Pancreas (tissue), 10 donors: ENCODE measurements around the gene ZSWIM5. TPM values are rescaled to one million over a fixed set of nuclear protein-coding genes. Genes with fewer than 3 reads are reported as not detected.
"Not testable (repeated sequence)": the region's sequence is repeated elsewhere in the genome, so short reads cannot be mapped to it uniquely, and the experiment has no call there.

Source experiments
- ATAC-seq, 4 donors: fragments of 200-7000 bp; cut with Tn5 transposase; one replicate each; pipeline versions ENCODE4 v1.8.0 to v1.9.1; 2020; ENCODE audit warnings: mild to moderate bottlenecking in 4 of 4, moderate library complexity in 4 of 4
- DNase-seq, 6 donors: peaks; one replicate each; pipeline ENCODE4 v3.0.0-alpha.2; 2020
- FAIRE-seq: peaks from 2 replicates; lab custom pipeline; 2012; peaks lifted over from hg19 to GRCh38; lab: Jason Lieb, UNC
- H3K27ac ChIP-seq, 4 donors: fragments of 200-600 bp; sonication (generic); 1 replicate in 3 of 4; 2 replicates in 1 of 4; pipeline versions ENCODE4 v1.5.0 to v1.8.0; 2020
- H3K27me3 ChIP-seq, 4 donors: fragments of 200-600 bp; one replicate each; pipeline ENCODE4 v1.8.0; 2021
- H3K36me3 ChIP-seq, 3 donors: fragments of 200-600 bp; sonication (generic) in 1 of 3; one replicate each; pipeline versions ENCODE4 v1.5.0 to v1.8.0; 2020 to 2021
- H3K4me1 ChIP-seq, 3 donors: fragments of 200-600 bp; one replicate each; pipeline ENCODE4 v1.8.0; 2021
- H3K4me3 ChIP-seq, 4 donors: fragments of 200-600 bp; sonication (generic) in 2 of 4; one replicate each; pipeline versions ENCODE4 v1.5.0 to v1.8.0; 2020 to 2021
- H3K9me3 ChIP-seq, 4 donors: fragments of 200-600 bp; one replicate each; pipeline ENCODE4 v1.8.0; 2021
- WGBS, 2 donors: extraction: QIAGEN DNeasy Blood & Tissue Kit; methylation state at CpG; one replicate each; pipeline ENCODE4 v1.1.7; 2013; 5-methylcytosine and 5-hydroxymethylcytosine counted together
- intact Hi-C, 3 donors: fragments of 100-400 bp; cut with DNase I; formaldehyde crosslinking; loops; one replicate each; pipeline versions ENCODE4 v1.11.1 to v1.14.2; 2022
- polyA plus RNA-seq, 2 donors: library from polyadenylated mRNA; stranded (reverse); fragments of 200-250 nt; gene quantifications; one replicate each; pipeline ENCODE4 v1.2.3, GENCODE V29; 2013
- total RNA-seq, 6 donors: library from RNA; stranded (reverse); fragmentation: NEBNext Ultra II Directional in 4 of 6; extraction: Animal tissue kit (Norgen Biotek cat#: 25700) in 4 of 6; gene quantifications; one replicate each; pipeline versions ENCODE4 v1.2.1 to v1.2.4, GENCODE V29; 2021 to 2023
- TF ChIP-seq, protein P1 (sequence below), 4 donors: fragments of 200-600 bp; sonication (generic) in 3 of 4; IDR thresholded peaks; one replicate each; pipeline versions ENCODE4 v1.5.0 to v1.8.0; 2021; ENCODE audit warnings: antibody characterized with exemption in 4 of 4
- donor health status: healthy with polysubstance abuse.
- donor health status: DM: no; HTN: no; CAD: no; lungs with moderate emphysema.
- donor health status: DM: no; HTN: no; CAD: no.
- donor health status: control.
- donor health status: control.
- donor health status: Bipolar disorder and iron deficiency.
- donor health status: DM: yes; HTN: yes; CAD: no.
- donor health status: DM: no; HTN: no; CAD: no.
- donor health status: DM: no; HTN: no; CAD: no.
- donor health status: DM: yes; HTN: yes; CAD: no.

ZSWIM5 gene
- total and polyA plus RNA-seq, 8 donors = 0.76 to 2.7 (median 2.4) TPM

DNA sequence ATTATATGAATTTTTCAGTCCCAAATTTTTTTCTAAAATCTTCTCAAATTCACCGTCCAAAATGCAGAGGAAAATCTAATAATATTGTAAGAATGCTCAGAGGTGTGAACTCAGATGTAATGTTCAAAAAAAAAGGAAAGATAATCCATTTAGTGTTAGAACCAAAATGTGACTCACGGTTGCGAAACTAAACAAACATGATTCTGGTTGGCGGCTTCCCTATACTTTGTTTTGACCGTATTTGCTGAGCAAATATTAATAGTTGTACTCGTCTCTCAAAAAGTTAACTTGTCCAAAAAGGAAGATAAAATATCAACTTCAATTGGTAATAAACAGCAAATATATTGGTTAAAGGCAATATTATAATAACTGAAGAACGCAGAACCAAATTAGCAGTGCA lies 34.4 kb downstream of the ZSWIM5 start:
- no peaks in the 10 kb centered on the region for H3K27me3 ChIP-seq
- TF ChIP-seq, protein P1, sequence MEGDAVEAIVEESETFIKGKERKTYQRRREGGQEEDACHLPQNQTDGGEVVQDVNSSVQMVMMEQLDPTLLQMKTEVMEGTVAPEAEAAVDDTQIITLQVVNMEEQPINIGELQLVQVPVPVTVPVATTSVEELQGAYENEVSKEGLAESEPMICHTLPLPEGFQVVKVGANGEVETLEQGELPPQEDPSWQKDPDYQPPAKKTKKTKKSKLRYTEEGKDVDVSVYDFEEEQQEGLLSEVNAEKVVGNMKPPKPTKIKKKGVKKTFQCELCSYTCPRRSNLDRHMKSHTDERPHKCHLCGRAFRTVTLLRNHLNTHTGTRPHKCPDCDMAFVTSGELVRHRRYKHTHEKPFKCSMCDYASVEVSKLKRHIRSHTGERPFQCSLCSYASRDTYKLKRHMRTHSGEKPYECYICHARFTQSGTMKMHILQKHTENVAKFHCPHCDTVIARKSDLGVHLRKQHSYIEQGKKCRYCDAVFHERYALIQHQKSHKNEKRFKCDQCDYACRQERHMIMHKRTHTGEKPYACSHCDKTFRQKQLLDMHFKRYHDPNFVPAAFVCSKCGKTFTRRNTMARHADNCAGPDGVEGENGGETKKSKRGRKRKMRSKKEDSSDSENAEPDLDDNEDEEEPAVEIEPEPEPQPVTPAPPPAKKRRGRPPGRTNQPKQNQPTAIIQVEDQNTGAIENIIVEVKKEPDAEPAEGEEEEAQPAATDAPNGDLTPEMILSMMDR (IDR thresholded peaks at IDR 0.05) = no peak
- no peak overlapping the region for H3K4me3 ChIP-seq
- peak in 3 of 6 donors; percentile 48 to 63 (median 56) for DNase-seq
- WGBS, 2 donors = 11% methylated on average over 7 of the region's 7 CpGs
- no peaks in the 10 kb centered on the region for H3K36me3 ChIP-seq
- peak overlapping the region in 1 of 4 donors; percentile 25 for H3K27ac ChIP-seq
- FAIRE-seq = no peak
- peak; percentile 95 to 97 (median 96) for ATAC-seq
- no peaks in the 10 kb centered on the region for H3K9me3 ChIP-seq
- intact Hi-C loops = no loop called here
- peaks cover 19 to 28% (median 26%) of the 10 kb centered on the region in 3 donors for H3K4me1 ChIP-seq

DNA sequence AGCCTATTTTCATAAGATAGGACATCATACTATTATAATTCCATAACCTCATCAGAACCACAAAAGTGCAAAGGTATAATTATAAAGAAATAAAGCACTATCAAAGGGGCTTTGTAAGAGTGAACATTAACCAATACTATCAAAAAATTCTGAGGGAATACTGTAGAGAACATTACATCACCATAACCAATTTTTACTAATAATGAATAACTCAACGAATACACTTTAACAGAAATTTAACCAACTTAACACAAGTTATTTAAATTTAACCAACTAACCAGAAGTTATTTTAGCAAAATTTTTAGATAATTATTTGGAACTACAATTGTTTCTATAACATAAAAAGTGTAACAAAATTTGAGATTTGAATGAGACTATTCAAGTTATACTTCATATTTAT lies 34.8 kb downstream of the ZSWIM5 start:
- H3K4me1 ChIP-seq = peaks cover 19 to 28% (median 26%) of the 10 kb centered on the region in 3 donors
- no peak overlapping the region for H3K4me3 ChIP-seq
- intact Hi-C loops = no loop called here
- FAIRE-seq = peak; percentile 77
- H3K9me3 ChIP-seq = no peaks in the 10 kb centered on the region
- TF ChIP-seq, protein P1 (IDR thresholded peaks at IDR 0.05) = no peak
- H3K27me3 ChIP-seq = no peaks in the 10 kb centered on the region
- WGBS, 2 donors = 57 to 64% methylated on average over 1 of the region's 1 CpG
- ATAC-seq = no peak
- no peak for DNase-seq
- no peak overlapping the region for H3K27ac ChIP-seq
- no peaks in the 10 kb centered on the region for H3K36me3 ChIP-seq

DNA sequence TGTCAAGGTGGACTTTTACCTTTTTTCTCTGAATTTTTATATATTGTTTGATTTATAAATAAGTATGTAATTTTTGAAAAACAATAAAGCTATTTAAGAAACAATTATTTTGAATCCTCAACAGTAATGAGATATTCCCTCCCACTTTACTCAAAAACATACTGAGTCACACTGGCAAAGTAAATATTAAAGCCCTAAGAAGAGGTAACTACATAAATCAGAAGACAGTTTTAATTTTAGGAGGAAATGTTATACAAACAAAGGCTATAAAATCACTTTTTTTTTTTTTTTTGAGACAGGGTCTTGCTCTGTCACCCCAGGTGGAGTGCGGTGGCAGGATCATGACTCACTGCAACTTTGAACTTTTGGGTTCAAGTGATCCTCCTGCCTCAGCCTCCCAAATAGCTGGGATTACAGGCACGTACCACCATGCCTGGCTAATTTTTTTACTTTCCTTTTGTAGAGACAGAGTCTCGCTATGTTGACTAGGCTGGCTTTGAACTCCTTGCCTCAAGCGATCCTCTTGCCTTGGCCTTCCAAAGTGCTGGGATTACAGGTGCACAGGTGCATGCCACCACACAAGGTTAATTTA lies 36.2 kb downstream of the ZSWIM5 start:
- ATAC-seq = no peak
- Histone ChIP-seq H3K4me3 (no peak overlapping the region), H3K9me3 (no peaks in the 10 kb centered on the region), H3K4me1 (peaks cover 19 to 28% (median 26%) of the 10 kb centered on the region in 3 donors), H3K27me3 (no peaks in the 10 kb centered on the region), H3K36me3 (no peaks in the 10 kb centered on the region), H3K27ac (no peak overlapping the region)
- TF ChIP-seq, protein P1 (IDR thresholded peaks at IDR 0.05) = no peak
- 98% methylated on average over 4 of the region's 4 CpGs for WGBS, 2 donors
- no peak for DNase-seq
- intact Hi-C loops = no loop called here
- no peak for FAIRE-seq

DNA sequence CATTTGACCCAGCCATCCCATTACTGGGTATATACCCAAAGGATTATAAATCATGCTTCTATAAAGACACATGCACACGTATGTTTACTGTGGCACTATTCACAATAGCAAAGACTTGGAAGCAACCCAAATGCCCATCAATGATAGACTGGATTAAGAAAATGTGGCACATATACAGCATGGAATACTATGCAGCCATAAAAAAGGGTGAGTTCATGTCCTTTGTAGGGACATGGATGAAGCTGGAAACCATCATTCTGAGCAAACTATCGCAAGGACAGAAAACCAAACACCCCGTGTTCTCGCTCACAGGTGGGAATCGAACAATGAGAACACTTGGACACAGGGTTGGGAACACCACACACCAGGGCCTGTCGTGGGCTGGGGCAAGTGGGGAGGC lies 38.5 kb downstream of the ZSWIM5 start:
- H3K4me3 ChIP-seq, FAIRE-seq, intact Hi-C loops, H3K36me3 ChIP-seq, H3K27ac ChIP-seq, ATAC-seq, H3K27me3 ChIP-seq, H3K9me3 ChIP-seq, DNase-seq: not testable (repeated sequence)
- peaks cover 12 to 26% (median 21%) of the 10 kb centered on the region in 3 donors for H3K4me1 ChIP-seq
- WGBS, 2 donors = 93 to 94% methylated on average over 6 of the region's 6 CpGs

DNA sequence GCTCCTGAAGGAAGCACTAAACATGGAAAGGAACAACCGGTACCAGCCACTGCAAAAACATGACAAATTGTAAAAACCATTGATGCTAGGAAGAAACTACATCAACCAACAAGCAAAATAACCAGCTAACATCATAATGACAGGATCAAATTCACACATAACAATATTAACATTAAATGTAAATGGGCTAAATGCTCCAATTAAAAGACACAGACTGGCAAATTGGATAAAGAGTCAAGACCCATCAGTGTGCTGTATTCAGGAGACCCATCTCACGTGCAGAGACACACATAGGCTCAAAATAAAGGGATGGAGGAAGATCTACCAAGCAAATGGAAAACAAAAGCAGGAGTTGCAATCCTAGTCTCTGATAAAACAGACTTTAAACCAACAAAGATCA lies 42.1 kb downstream of the ZSWIM5 start:
- H3K4me3 ChIP-seq, FAIRE-seq, H3K36me3 ChIP-seq, H3K9me3 ChIP-seq, intact Hi-C loops, H3K4me1 ChIP-seq, H3K27me3 ChIP-seq, DNase-seq, H3K27ac ChIP-seq, ATAC-seq: not testable (repeated sequence)
- 80 to 95% methylated on average over 1 to 2 of the region's 2 CpGs for WGBS, 2 donors

DNA sequence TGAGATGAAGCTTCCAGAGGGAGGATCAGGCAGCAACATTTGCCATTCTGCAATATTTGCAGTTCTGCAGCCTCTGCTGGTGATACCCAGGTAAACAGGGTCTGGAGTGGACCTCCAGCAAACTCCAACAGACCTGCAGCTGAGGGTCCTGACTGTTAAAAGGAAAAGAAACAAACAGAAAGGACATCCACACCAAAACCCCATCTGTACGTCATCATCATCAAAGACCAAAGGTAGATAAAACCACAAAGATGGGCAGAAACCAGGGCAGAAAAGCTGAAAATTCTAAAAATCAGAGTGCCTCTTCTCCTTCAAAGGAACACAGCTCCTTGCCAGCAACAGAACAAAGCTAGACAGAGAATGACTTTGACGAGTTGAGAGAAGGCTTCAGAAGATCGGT lies 43.3 kb downstream of the ZSWIM5 start:
- intact Hi-C loops, H3K27me3 ChIP-seq, ATAC-seq, H3K36me3 ChIP-seq, H3K4me1 ChIP-seq, H3K9me3 ChIP-seq, H3K27ac ChIP-seq, H3K4me3 ChIP-seq, DNase-seq, FAIRE-seq: not testable (repeated sequence)
- 95 to 96% methylated on average over 3 of the region's 3 CpGs for WGBS, 2 donors

DNA sequence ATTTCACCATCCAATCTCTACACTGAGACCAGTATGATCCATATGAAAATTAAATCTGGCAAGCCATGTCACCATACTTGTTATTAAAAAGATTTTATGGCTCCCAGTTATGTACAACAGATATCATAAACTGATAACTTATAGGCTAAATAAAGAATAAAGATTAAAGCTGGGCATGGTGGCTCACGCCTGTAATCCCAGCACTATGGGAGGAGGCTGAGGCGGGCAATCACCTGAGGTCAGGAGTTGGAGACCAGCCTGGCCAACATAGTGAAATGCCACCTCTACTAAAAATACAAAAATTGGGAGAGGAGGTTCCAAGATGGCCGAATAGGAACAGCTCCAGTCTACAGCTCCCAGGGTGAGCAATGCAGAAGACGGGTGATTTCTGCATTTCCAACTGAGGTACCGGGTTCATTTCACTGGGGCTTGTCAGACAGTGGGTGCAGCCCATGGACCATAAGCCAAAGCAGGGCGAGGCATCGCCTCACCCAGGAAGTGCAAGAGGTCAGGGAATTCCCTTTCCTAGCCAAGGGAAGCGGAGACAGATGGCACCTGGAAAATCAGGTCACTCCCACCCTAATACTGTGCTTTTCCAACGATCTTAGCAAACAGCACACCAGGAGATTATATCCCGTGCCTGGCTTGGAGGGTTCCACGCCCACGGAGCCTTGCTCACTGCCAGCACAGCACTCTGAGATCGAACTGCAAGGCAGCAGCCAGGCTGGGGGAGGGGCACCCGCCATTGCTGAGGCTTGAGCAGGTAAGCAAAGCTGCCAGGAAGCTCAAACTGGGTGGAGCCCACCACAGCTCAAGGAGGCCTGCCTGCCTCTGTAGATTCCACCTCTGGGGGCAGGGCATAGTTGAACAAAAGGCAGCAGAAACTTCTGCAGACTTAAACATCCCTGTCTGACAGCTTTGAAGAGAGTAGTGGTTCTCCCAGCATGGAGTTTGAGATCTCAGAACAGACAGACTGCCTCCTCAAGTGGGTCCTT lies 44.1 kb downstream of the ZSWIM5 start:
- ATAC-seq, H3K4me1 ChIP-seq, DNase-seq, H3K27ac ChIP-seq, FAIRE-seq, H3K4me3 ChIP-seq, H3K27me3 ChIP-seq, intact Hi-C loops, H3K36me3 ChIP-seq, H3K9me3 ChIP-seq: not testable (repeated sequence)
- WGBS, 2 donors = 88% methylated on average over 14 of the region's 14 CpGs
